Activated naive CD8-positive, alpha-beta T cell (primary cell): ENCODE measurements around the gene ZNF384.
"Not testable (repeated sequence)": the region's sequence is repeated elsewhere in the genome, so short reads cannot be mapped to it uniquely, and the experiment has no call there.

Experiments
- H3K27ac Mint-ChIP-seq: one replicate; pipeline ENCODE4 v1.8.0; 2021; ENCODE audit warnings: mixed read lengths
- H3K27me3 Mint-ChIP-seq: one replicate; pipeline ENCODE4 v1.8.0; 2021; ENCODE audit warnings: mixed read lengths
- H3K36me3 Mint-ChIP-seq: one replicate; pipeline ENCODE4 v1.8.0; 2021; ENCODE audit warnings: mixed read lengths
- H3K4me1 Mint-ChIP-seq: one replicate; pipeline ENCODE4 v1.8.0; 2021; ENCODE audit warnings: low read depth, mixed read lengths
- H3K4me3 Mint-ChIP-seq: one replicate; pipeline ENCODE4 v1.8.0; 2021; ENCODE audit warnings: mild to moderate bottlenecking, mixed read lengths
- H3K9me3 Mint-ChIP-seq: one replicate; pipeline ENCODE4 v1.8.0; 2021; ENCODE audit warnings: low read depth, mixed read lengths

The ZNF384 gene

DNA sequence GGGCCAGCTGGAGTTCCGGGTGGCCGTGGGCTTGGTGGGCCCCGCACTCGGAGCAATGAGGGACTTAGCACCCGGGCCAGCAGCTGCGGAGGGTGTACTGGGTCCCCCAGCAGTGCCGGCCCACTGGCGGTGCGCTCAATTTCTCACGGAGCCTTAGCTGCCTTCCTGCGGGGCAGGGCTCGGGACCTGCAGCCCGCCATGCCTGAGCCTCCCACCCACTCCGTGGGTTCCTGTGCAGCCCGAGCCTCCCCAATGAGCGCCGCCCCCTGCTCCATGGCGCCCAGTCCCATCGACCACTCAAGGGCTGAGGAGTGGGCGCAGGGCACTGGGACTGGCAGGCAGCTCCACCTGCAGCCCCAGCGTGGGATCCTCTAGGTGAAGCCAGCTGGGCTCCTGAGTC, 19.2 kb upstream of the ZNF384 start:
- not testable (repeated sequence) for H3K4me1 Mint-ChIP-seq

GRCh38 chr12:6703631-6704030, 14.5 kb upstream of the ZNF384 start:
- Mint-ChIP-seq H3K4me3 (no peak overlapping the region), H3K4me1 (peaks cover 21% of the 10 kb centered on the region), H3K27me3 (peaks cover 34% of the 10 kb centered on the region), H3K27ac (no peak overlapping the region), H3K9me3 (no peaks in the 10 kb centered on the region), H3K36me3 (no peaks in the 10 kb centered on the region)

More for the DNA sequence above, 19.2 kb upstream of the ZNF384 start:
- not testable (repeated sequence) for H3K9me3 Mint-ChIP-seq, H3K36me3 Mint-ChIP-seq, H3K4me3 Mint-ChIP-seq, H3K27ac Mint-ChIP-seq
- peaks cover 12% of the 10 kb centered on the region for H3K27me3 Mint-ChIP-seq

DNA sequence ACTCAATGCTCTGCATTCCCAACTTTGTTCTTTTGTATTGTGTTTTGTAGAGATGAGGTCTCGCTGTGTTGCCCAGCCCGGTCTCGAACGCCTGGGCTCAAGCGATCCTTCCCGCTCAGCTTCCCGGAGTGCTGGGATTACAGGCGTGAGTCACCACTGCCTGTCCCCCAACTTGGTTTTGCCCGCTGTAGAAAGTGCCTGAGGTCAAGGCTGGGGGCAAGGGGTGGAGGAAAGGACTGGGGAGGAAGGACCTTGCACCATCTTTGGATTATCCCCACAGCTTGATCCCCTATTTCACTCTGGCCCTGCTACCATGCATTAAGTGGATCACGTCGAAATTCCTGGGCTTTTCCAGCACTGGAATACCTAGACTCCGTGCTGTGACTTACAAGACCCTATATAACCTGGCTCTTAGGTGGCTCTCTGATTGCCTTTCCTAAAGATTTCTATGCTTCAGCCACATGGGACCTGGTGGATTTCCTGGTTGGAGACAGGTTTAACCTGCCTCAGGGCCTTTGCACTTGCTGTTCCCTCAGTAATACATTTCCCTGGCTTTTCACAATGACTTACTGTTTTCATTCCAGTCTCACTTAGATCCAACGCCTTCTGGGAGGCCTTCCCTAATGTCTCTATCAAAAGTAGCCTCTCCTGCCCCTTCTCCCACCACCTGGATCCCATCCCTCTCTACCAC, 12.0 kb upstream of the ZNF384 start:
- H3K36me3 Mint-ChIP-seq = no peaks in the 10 kb centered on the region

GRCh38 chr12:6700646-6701051, 11.5 kb upstream of the ZNF384 start, which contains the start of gene PIANP:
Gene PIANP (minus strand): TSS chr12:6700815. CDS start chr12:6698061, 2,754 bp downstream.
- peaks cover 34% of the 10 kb centered on the region for H3K27me3 Mint-ChIP-seq
- no peak within 1 kb of the TSS for H3K27ac Mint-ChIP-seq
- H3K36me3 Mint-ChIP-seq = no peaks in the 10 kb centered on the region
- peak within 1 kb of the TSS; percentile 85 for H3K4me3 Mint-ChIP-seq
- no peaks in the 10 kb centered on the region for H3K9me3 Mint-ChIP-seq
- peaks cover 21% of the 10 kb centered on the region for H3K4me1 Mint-ChIP-seq

More for the DNA sequence above, 12.0 kb upstream of the ZNF384 start:
- Mint-ChIP-seq H3K4me3 (peak overlapping the region; percentile 85), H3K4me1 (peaks cover 21% of the 10 kb centered on the region), H3K27ac (no peak overlapping the region), H3K9me3 (no peaks in the 10 kb centered on the region), H3K27me3 (peaks cover 34% of the 10 kb centered on the region)

GRCh38 chr12:6699989-6700645, 10.9 kb upstream of the ZNF384 start:
- H3K4me3 Mint-ChIP-seq = peak overlapping the region; percentile 70
- H3K9me3 Mint-ChIP-seq = no peaks in the 10 kb centered on the region
- H3K36me3 Mint-ChIP-seq = no peaks in the 10 kb centered on the region
- H3K27me3 Mint-ChIP-seq = peaks cover 33% of the 10 kb centered on the region
- H3K27ac Mint-ChIP-seq = no peak overlapping the region
- peaks cover 21% of the 10 kb centered on the region for H3K4me1 Mint-ChIP-seq

DNA sequence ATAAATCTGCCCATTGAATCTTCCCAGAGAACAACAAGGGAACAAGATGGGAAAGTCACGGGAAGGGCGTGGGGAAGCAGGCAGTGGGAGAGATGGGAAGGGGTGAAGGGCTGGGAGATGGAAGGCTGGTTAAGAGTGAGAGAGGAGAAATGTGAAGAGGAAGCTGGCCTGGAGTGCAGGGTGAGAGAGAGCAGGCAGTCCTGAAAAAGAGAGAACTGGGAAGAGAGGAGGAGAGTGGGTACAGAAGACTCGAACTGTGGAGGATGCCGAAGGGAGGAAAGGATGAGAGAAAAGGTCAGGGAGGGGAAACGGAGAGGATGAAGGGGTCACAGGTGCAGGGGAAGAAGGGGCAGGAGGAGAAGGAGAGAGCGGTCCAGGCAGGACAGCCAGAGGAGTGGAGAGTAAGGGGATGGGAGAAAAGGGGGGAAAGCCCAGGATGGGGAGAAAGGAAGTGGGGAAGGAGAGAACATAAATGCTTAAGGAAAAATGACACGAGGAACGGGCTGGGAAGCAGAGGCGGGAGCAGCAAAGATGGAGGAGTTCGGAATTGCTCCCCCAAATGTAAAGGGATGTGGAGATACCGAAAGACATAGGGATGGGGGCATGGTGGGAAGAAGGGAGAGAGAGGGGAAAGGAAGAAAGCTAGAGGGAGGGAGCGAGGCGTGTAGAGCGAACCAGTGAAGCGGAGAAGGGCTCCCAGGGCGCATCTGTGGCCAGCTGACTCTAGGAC, 10.2 kb upstream of the ZNF384 start:
- Mint-ChIP-seq H3K36me3 (no peaks in the 10 kb centered on the region), H3K27me3 (peaks cover 30% of the 10 kb centered on the region), H3K27ac (no peak overlapping the region), H3K9me3 (no peaks in the 10 kb centered on the region), H3K4me3 (peak overlapping the region; percentile 70), H3K4me1 (peaks cover 21% of the 10 kb centered on the region)

DNA sequence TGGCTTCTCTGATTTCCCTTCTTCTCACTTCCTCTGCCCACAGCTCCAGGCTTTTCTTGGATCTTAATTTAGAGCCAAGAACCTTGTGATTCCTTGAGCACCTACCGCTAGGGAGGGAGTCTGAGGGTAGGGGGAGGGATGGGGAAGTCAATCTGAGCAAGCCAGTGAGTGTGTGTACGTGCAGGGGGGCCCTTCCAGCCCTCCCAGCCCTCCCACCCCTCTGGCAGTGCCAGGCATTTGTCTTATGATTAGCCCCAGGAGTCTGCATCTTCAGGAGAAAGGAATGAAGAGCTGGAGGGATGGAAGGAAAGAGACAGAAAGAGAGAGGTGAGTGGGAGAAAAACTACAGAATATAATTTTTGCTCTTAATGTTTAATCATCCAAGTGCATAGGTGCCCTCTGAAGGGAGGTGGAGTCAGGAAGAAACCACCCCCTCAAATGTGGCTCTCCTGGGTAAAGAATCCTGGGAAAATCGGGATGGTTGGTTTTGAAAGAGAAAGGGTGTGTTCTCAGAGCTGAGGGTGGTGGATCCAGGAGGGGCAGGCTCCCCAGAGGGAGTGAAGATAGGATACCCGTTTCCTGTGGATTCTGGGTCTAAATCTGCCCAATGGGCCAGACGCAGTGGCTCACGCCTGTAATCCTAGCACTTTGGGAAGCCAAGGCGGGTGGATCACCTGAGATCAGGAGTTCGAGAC, 9.3 kb upstream of the ZNF384 start:
- peaks cover 21% of the 10 kb centered on the region for H3K4me1 Mint-ChIP-seq
- no peaks in the 10 kb centered on the region for H3K9me3 Mint-ChIP-seq
- peak overlapping the region; percentile 70 for H3K4me3 Mint-ChIP-seq
- H3K27me3 Mint-ChIP-seq = peaks cover 24% of the 10 kb centered on the region
- H3K36me3 Mint-ChIP-seq = no peaks in the 10 kb centered on the region
- no peak overlapping the region for H3K27ac Mint-ChIP-seq

DNA sequence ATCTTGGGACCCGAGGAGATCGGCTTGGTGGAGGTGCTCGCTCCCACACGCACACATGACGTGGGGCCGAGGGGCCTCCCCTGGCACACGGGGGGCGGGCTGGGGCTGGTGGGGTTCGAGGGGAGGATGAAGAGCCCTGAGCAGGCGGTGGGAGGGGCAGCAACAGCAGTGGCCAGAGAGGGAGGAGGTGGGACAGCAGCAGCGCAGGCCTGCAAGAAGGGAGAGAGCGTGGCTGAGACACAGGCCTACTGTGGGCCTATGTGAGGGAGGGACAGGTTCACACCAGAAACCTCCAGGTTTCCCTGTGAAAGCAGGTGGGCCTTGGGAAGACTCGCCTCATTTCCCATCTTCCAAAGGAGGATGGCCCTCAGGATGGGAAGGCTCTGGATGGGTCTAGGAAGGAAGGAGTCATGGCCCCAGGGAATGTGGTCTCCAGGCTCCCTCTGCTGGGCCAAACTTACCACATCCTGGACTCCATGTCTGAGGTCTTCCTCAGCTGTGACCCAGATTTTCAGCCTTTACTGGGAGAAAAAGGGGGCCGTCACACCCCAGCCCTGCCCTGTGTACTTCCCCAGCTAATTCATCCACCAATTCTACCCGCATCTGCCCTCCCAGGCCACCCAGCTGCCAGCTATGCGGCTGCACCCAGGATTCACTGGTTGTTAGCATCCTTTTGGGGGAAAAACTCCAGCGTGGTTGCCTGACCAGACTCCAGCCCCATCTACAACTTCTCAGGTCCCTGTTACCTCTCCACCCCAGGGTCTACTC, 8.6 kb upstream of the ZNF384 start:
- no peaks in the 10 kb centered on the region for H3K36me3 Mint-ChIP-seq
- no peak overlapping the region for H3K4me3 Mint-ChIP-seq
- no peaks in the 10 kb centered on the region for H3K9me3 Mint-ChIP-seq
- H3K27ac Mint-ChIP-seq = no peak overlapping the region
- peaks cover 21% of the 10 kb centered on the region for H3K4me1 Mint-ChIP-seq
- peaks cover 19% of the 10 kb centered on the region for H3K27me3 Mint-ChIP-seq

- Mint-ChIP-seq H3K9me3 (no peaks in the 10 kb centered on the region), H3K4me3 (no peak overlapping the region), H3K27ac (no peak overlapping the region), H3K36me3 (peaks cover 2% of the 10 kb centered on the region), H3K4me1 (peaks cover 21% of the 10 kb centered on the region), H3K27me3 (peaks cover 15% of the 10 kb centered on the region)
Measured at GRCh38 chr12:6696690-6697583, 7.8 kb upstream of the ZNF384 start.

DNA sequence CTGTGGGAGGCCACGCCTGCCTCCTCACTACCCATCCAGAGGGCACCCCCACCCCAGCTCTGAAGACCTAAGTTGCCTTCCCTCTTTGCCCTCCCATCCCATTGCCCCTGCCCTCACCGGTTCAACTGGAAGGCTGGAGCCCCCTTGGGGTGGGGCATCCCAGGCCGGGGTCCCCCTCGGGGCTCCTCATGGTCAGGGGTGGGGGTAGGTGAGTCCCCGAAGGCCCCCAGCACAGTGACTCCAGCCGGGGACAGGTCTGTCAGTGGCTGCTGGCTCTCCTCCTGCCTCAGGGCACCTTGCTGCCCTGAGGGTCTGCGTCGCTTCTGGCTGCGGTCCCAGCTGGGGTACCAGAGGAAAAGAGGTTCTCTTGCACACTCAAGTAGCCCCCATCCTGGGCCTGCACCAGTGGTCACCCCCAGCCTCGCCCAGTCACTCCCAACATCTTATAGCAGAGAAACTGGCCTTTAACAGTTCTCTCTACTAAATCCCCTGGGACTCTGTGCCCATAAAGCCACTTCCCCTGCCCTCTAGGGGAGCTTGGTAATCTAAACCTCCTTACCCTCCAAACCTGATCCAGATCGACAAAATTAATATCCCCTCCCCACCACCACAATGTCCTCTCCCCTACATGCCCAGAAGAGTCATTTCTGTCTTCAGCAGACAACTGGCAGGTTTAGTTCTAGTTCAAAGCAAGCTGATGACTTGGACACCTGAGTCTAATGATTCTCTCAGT, 6.3 kb upstream of the ZNF384 start:
- H3K27me3 Mint-ChIP-seq = peaks cover 6% of the 10 kb centered on the region

GRCh38 chr12:6694701-6695100, 5.5 kb upstream of the ZNF384 start:
- no peaks in the 10 kb centered on the region for H3K9me3 Mint-ChIP-seq
- peaks cover 6% of the 10 kb centered on the region for H3K27me3 Mint-ChIP-seq
- H3K4me3 Mint-ChIP-seq = no peak overlapping the region
- H3K4me1 Mint-ChIP-seq = peaks cover 14% of the 10 kb centered on the region
- H3K36me3 Mint-ChIP-seq = peaks cover 2% of the 10 kb centered on the region
- no peak overlapping the region for H3K27ac Mint-ChIP-seq

More for the DNA sequence above, 6.3 kb upstream of the ZNF384 start:
- no peak overlapping the region for H3K4me3 Mint-ChIP-seq
- no peak overlapping the region for H3K27ac Mint-ChIP-seq
- no peaks in the 10 kb centered on the region for H3K9me3 Mint-ChIP-seq
- peaks cover 2% of the 10 kb centered on the region for H3K36me3 Mint-ChIP-seq
- peaks cover 11% of the 10 kb centered on the region for H3K4me1 Mint-ChIP-seq

DNA sequence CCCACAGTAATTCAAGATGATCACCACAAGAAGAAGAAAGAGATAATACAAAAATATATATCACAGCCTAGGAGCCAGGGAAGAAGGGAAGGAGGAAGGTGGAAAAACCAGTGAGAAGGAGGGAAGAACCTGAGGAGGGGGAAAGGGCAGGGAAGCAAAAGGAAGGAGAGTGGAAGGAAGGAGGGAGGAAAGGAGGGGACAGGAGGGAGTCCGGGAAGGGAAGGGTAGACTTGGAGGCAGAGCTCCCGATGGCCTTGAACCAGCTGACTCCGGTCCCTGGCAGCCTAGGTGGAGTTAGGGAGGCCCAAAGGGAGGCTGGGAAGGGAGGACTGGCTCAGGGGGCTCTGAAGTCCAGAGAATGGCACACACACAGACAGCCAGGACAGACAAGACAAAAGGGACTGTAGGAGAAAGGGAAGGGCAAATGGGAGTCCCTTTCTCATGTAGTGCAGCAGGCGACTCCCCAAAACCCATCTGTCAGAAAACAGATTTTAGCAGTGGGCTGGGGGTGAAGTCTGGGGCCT, 4.7 kb upstream of the ZNF384 start:
- Mint-ChIP-seq H3K4me1 (peaks cover 12% of the 10 kb centered on the region), H3K27me3 (no peaks in the 10 kb centered on the region), H3K36me3 (peaks cover 2% of the 10 kb centered on the region), H3K27ac (peak overlapping the region; percentile 54), H3K9me3 (no peaks in the 10 kb centered on the region), H3K4me3 (no peak overlapping the region)

DNA sequence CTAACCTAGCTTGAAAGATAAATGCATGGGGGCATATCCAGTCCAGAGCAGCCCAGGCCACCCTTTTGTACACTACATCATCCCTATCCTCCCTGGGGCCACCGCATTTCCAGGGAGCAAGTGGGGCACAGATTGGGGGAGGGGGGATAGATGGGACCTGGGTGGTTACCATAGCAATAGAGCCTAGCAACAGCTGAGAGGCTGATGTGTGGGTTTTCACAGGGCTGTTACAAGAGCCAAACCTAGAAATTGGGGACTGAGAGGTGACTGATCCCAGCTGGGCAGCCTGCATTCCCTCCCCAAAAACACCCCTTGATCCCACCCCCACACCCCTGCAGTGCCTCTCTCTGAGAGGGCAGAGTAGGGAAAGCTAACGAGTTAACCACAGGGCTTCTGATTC, 3.7 kb upstream of the ZNF384 start:
- peaks cover 18% of the 10 kb centered on the region for H3K4me1 Mint-ChIP-seq
- H3K9me3 Mint-ChIP-seq = no peaks in the 10 kb centered on the region
- no peak overlapping the region for H3K27ac Mint-ChIP-seq
- no peaks in the 10 kb centered on the region for H3K27me3 Mint-ChIP-seq
- H3K4me3 Mint-ChIP-seq = no peak overlapping the region
- H3K36me3 Mint-ChIP-seq = peaks cover 2% of the 10 kb centered on the region
